ENCODE measurements around the gene ADAM10. TPM values are rescaled to one million over a fixed set of nuclear protein-coding genes. Genes with fewer than 3 reads are reported as not detected.

Gene ADAM10
- total RNA-seq, 1 donor from 2014 or later = 190 TPM

DNA sequence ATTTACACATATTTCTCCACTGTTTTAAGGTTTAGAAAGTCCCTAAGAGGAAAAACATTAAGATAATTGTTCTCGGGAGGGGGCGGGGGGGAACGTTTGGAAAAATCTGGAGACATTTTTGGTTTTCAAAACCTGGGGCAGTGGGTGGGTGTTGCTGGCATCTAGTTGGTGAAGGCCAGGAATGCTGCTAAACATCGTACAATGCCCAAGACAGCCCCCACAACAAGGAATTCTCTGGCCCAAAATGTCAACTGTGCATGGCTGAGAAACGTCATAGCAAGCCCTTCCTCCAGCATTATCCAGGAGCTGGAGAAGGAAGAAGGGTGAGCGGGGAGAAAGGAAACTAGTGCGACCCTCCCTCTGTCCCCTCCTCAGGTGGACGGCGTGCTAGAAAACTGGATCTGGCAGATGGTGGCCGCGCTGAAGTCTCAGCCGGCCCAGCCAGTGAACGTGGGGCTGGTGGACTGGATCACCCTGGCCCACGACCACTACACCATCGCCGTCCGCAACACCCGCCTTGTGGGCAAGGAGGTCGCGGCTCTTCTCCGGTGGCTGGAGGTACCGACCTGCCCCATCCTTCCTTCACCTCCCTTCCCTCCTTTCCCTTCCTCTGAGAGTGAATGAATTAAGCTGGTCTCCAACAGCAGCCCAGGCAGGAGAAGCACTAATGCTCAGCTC lies 208.0 kb downstream of the ADAM10 start:
- H3K4me1 Mint-ChIP-seq = peaks cover 3% of the 10 kb centered on the region
- no peak overlapping the region for H3K27ac Mint-ChIP-seq
- TF ChIP-seq, protein P1, sequence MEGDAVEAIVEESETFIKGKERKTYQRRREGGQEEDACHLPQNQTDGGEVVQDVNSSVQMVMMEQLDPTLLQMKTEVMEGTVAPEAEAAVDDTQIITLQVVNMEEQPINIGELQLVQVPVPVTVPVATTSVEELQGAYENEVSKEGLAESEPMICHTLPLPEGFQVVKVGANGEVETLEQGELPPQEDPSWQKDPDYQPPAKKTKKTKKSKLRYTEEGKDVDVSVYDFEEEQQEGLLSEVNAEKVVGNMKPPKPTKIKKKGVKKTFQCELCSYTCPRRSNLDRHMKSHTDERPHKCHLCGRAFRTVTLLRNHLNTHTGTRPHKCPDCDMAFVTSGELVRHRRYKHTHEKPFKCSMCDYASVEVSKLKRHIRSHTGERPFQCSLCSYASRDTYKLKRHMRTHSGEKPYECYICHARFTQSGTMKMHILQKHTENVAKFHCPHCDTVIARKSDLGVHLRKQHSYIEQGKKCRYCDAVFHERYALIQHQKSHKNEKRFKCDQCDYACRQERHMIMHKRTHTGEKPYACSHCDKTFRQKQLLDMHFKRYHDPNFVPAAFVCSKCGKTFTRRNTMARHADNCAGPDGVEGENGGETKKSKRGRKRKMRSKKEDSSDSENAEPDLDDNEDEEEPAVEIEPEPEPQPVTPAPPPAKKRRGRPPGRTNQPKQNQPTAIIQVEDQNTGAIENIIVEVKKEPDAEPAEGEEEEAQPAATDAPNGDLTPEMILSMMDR (IDR thresholded peaks at IDR 0.05; ENCODE audit: unreplicated experiment) = no peak
- H3K9me3 Mint-ChIP-seq = no peaks in the 10 kb centered on the region
- DNase-seq (ENCODE audit: low spot score in 2 of 2, unreplicated experiment in 2 of 2) = no peak
- peaks cover 2% of the 10 kb centered on the region for H3K27me3 Mint-ChIP-seq (ENCODE audit: low read depth)
- no peaks in the 10 kb centered on the region for H3K36me3 Mint-ChIP-seq
- no peak overlapping the region for H3K4me3 Mint-ChIP-seq

- Mint-ChIP-seq H3K4me1 (no peaks in the 10 kb centered on the region), H3K36me3 (no peaks in the 10 kb centered on the region), H3K4me3 (no peak overlapping the region), H3K27ac (no peak overlapping the region), H3K9me3 (no peaks in the 10 kb centered on the region), H3K27me3 (ENCODE audit: low read depth) (peaks cover 2% of the 10 kb centered on the region)
- TF ChIP-seq, protein P1 (IDR thresholded peaks at IDR 0.05; ENCODE audit: unreplicated experiment) = no peak
- DNase-seq (ENCODE audit: low spot score in 2 of 2, unreplicated experiment in 2 of 2) = no peak
Observed at GRCh38 chr15:58539548-58539947, 210.0 kb downstream of the ADAM10 start.

- H3K9me3 Mint-ChIP-seq = no peaks in the 10 kb centered on the region
- H3K27me3 Mint-ChIP-seq (ENCODE audit: low read depth) = peaks cover 2% of the 10 kb centered on the region
- no peak overlapping the region for H3K4me3 Mint-ChIP-seq
Observed at GRCh38 chr15:58538901-58539300, 210.6 kb downstream of the ADAM10 start.

More at GRCh38 chr15:58538901-58539300, 210.6 kb downstream of the ADAM10 start:
- TF ChIP-seq, protein P1 (IDR thresholded peaks at IDR 0.05; ENCODE audit: unreplicated experiment) = no peak
- no peaks in the 10 kb centered on the region for H3K36me3 Mint-ChIP-seq
- no peaks in the 10 kb centered on the region for H3K4me1 Mint-ChIP-seq
- no peak for DNase-seq (ENCODE audit: low spot score in 2 of 2, unreplicated experiment in 2 of 2)
- no peak overlapping the region for H3K27ac Mint-ChIP-seq

Other genes with a start within 250 kb of the ADAM10 start
- gene MINDY2, start 21.6 kb upstream of the ADAM10 start, total RNA-seq = 27.6 to 30.1 TPM (median 29.3 TPM) in 3 replicates
- 111 to 116 TPM (median 111 TPM) in 3 replicates for gene SLTM, start 184.0 kb upstream of the ADAM10 start, total RNA-seq
- 41.4 to 43.0 TPM (median 42.0 TPM) in 3 replicates for gene RNF111, start 238.0 kb upstream of the ADAM10 start, total RNA-seq